ENCODE data around the gene PARD3. TPM values are rescaled to one million over a fixed set of nuclear protein-coding genes. Genes with fewer than 3 reads are reported as not detected.

Gene PARD3
- total RNA-seq, 1 experiment from 2014 or later, result 46.3 TPM

DNA sequence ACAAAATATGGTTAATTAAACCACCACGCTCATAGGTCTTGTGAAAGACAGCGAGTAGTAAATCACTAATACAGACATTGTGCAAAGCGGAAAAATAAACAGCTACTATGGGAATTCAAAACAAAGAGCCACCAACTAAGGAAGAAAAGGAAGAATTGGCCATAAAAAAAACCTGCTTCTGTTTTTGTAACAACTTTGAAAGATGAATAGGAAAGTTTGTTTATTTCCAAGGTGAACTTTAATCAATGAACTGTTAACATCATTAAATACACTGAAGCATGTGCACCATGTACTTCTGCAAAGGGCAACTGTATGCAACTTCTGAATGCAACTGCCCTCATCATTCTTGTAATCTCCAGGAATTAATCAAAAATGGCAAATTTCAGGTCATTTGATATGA is 651.1 kb downstream of the PARD3 start:
- no peaks in the 10 kb centered on the region for H4K20me1 ChIP-seq (ENCODE audit: insufficient read depth)
- ChIA-PET CTCF (no interaction called here), RAD21 (ENCODE audit: low non-redundant PET in 1 of 2, low total read pairs in 2 of 2, uncharacterized antibody in 2 of 2, unreplicated experiment in 2 of 2) (no interaction called here), POLR2A (no interaction called here)
- no peak overlapping the region for H3K4me3 ChIP-seq (replicated peaks in 1 of 2; ENCODE audit: low read depth in 1 of 2, low read length in 2 of 2)
- ATAC-seq (no peak), DNase-seq (ENCODE audit: low read depth, low spot score) (no peak)
- no peaks in the 10 kb centered on the region for H3K9me2 ChIP-seq (ENCODE audit: insufficient read depth)
- no peaks in the 10 kb centered on the region for H3K36me3 ChIP-seq (ENCODE audit: control insufficient read depth in 1 of 2, insufficient read depth in 2 of 2, low read length in 2 of 2)
- H3K27ac ChIP-seq (ENCODE audit: low read depth, low read length), result no peak overlapping the region
- H3K9ac ChIP-seq (ENCODE audit: low read length), result no peak overlapping the region
- intact Hi-C loops (cut with micrococcal nuclease), result no loop called here
- no peaks in the 10 kb centered on the region for H3K79me2 ChIP-seq (ENCODE audit: insufficient read depth, low read length)
- BruUV-seq (replicated peaks), result no TSS peak
- no peak overlapping the region for H3K4me2 ChIP-seq (ENCODE audit: low read length)
- no peaks in the 10 kb centered on the region for H3K9me3 ChIP-seq (ENCODE audit: control insufficient read depth in 1 of 2, insufficient read depth in 1 of 2, low read depth in 1 of 2, low read length in 2 of 2)
- H3K4me1 ChIP-seq (ENCODE audit: control insufficient read depth in 1 of 2, insufficient read depth in 2 of 2, low read length in 2 of 2), result no peaks in the 10 kb centered on the region
- no peak overlapping the region for H2AFZ ChIP-seq (ENCODE audit: low read depth, low read length, poor library complexity, severe bottlenecking)
- H3K27me3 ChIP-seq (ENCODE audit: insufficient read depth, low read length), result no peaks in the 10 kb centered on the region
- no peak for TF ChIP-seq EZH2phosphoT487 (IDR thresholded peaks at IDR 0.05; ENCODE audit: borderline replicate concordance)
- TF ChIP-seq, protein P1, sequence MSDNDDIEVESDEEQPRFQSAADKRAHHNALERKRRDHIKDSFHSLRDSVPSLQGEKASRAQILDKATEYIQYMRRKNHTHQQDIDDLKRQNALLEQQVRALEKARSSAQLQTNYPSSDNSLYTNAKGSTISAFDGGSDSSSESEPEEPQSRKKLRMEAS (IDR thresholded peaks at IDR 0.05), result no peak
- no peak for TF ChIP-seq ELF1 (IDR thresholded peaks at IDR 0.05; ENCODE audit: borderline replicate concordance, low read depth)
- no peak for TF ChIP-seq EGR1 (IDR thresholded peaks at IDR 0.05; ENCODE audit: low read depth)
- no peak for TF ChIP-seq JUND (IDR thresholded peaks at IDR 0.05)
- TF ChIP-seq POLR2AphosphoS5 (IDR thresholded peaks at IDR 0.05; ENCODE audit: low read depth, low read length), result no peak
- TF ChIP-seq, protein P2, sequence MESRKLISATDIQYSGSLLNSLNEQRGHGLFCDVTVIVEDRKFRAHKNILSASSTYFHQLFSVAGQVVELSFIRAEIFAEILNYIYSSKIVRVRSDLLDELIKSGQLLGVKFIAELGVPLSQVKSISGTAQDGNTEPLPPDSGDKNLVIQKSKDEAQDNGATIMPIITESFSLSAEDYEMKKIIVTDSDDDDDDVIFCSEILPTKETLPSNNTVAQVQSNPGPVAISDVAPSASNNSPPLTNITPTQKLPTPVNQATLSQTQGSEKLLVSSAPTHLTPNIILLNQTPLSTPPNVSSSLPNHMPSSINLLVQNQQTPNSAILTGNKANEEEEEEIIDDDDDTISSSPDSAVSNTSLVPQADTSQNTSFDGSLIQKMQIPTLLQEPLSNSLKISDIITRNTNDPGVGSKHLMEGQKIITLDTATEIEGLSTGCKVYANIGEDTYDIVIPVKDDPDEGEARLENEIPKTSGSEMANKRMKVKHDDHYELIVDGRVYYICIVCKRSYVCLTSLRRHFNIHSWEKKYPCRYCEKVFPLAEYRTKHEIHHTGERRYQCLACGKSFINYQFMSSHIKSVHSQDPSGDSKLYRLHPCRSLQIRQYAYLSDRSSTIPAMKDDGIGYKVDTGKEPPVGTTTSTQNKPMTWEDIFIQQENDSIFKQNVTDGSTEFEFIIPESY (IDR thresholded peaks at IDR 0.05; ENCODE audit: extremely low read depth, insufficient replicate concordance, low read length), result no peak
- TF ChIP-seq SIN3A (IDR thresholded peaks at IDR 0.05; ENCODE audit: low read depth), result no peak
- no peak for TF ChIP-seq FOSL1 (IDR thresholded peaks at IDR 0.05; ENCODE audit: low read depth)
- no peak for TF ChIP-seq POLR2A (IDR thresholded peaks at IDR 0.05; ENCODE audit: borderline replicate concordance, extremely low read depth, insufficient read depth, insufficient read length)
- TF ChIP-seq TCF7L2 (IDR thresholded peaks at IDR 0.05; ENCODE audit: borderline replicate concordance, extremely low read depth, insufficient read depth, insufficient read length), result no peak

Data from HCT116 (cell line).